Stimulated activated CD8-positive, alpha-beta memory T cell treated with anti-CD3 and anti-CD28 coated beads, Interleukin-12 subunit alpha, Interleukin-12 subunit beta, amount 100 ng/mL, for 4 hours (primary cell): ENCODE data around the gene KCNIP4.

Experiments
- DNase-seq: peaks from one replicate; pipeline ENCODE4 v3.0.0-alpha.2; 2020; ENCODE audit warnings: low read depth

The KCNIP4 gene

DNA sequence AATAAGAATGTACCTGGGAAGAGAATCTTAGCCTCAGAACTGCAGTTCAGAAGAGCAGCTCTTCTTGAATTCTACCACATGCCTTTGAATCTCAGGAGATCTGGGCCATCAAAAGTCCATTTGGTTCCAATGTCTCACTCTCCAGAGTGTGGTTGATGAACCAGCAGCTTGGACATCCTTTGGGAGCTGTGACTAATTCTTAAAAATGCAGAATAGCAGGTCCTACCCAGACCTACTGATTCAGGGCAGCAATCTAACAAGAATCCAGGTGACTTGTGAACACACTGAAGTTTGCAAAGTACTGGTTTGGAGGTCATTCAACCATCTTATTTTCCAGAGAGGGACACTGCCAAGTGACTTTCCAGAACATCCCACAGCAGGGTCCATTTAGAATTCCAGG lies 1003.6 kb downstream of the KCNIP4 start:
- DNase-seq, result no peak

DNA sequence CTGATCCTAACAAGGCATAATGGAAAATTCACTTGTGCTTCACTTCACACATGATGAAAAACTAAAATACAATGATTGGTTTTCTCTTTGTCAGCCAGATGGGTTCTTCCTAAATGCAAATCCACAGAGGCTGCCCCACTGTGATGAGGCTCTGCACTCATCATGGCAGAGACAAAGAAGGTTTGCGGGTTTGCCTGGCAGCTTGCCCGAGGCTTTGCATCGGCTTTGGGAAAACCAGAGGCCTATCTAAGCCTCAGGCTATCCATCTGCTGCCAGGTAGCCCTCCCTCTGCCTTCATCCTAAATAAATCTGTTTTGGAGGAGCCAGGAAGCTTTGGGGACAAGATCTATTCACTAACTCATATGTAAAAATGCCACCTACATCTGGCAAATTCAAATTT lies 1004.1 kb downstream of the KCNIP4 start:
- no peak for DNase-seq

DNA sequence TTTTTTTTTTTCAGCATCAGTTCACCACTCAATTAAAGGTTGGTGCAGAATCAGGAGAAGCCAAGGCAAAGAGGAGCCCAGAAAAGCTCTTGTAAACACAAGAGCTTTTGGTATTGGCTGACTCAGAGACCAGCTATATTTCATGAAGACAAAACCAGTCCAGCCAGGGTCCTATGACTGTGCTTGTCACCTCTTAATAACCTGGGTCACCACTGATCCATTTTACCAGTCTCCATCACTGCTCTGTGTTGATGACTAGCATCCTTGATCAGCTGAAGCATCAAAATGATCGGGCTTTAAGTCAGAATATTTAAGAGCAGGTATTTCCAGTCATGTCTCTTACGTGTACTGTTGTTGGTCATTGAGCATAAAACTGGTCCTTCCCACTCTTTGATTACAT lies 1010.4 kb downstream of the KCNIP4 start:
- DNase-seq, result no peak

GRCh38 chr4:20926529-20926928 lies 1022.0 kb downstream of the KCNIP4 start:
- DNase-seq, result no peak

DNA sequence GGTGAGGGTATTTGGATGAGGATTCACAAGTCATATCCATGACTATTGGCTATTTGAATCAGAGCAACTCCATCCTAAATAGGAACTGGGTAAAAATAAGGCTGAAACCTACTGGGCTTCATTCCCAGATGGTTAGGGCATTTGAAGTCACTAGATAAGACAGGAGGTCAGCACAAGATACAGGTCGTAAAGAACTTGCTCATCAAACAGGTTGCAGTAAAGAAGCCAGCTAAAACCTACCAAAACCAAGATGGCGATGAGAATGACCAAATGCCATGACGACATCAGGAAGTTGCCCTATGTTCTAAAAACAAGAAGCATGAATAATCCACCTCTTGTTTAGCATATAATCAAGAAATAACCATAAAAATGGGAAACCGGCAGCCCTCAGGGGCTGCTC lies 1023.4 kb downstream of the KCNIP4 start:
- DNase-seq, result no peak

- no peak for DNase-seq
These were observed 1025.6 kb downstream of the KCNIP4 start for GRCh38 chr4:20922962-20923361.

- no peak for DNase-seq
These were observed 1032.5 kb downstream of the KCNIP4 start for GRCh38 chr4:20916106-20916505.

DNA sequence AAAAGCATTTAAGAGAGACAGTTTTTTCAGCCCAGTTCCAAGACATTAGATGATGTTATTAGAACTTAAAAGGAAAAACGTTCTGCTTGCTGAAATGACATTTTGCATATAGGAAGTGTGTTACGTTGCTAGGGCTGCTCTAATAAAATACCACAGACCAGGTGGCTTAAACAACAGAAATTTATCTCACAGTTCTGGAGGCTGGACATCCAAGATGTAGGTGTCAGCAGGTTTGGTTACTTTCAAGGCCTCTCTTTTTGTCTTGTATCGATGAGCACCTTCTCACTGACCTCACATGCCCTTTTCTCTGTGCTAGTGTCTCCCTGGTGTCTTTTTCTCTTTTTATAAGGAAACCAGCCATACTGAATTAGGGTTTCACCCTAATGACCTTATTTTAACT lies 1043.6 kb downstream of the KCNIP4 start:
- DNase-seq, result no peak

DNA sequence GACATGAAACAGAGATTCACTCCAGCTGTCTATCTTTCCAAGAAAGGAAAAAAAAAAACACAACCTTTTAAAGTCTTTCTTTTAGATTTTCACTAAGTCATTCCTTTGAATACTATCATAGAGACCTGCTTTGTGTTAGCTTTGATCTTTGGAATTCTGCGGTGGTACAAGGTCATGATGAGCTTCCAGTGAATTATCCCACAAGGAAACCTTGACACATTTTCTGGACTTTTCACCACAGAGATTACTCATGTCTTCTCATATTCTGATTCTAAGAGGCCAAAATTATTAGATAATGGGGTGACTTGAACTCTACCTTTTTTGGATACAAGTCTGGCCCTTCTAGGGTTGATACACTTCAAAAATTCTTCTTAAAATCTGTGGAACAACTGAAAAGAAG lies 1046.7 kb downstream of the KCNIP4 start:
- DNase-seq, result no peak

GRCh38 chr4:20899591-20899990 lies 1049.0 kb downstream of the KCNIP4 start:
- no peak for DNase-seq

GRCh38 chr4:20895988-20896387 lies 1052.6 kb downstream of the KCNIP4 start:
- DNase-seq, result no peak

DNA sequence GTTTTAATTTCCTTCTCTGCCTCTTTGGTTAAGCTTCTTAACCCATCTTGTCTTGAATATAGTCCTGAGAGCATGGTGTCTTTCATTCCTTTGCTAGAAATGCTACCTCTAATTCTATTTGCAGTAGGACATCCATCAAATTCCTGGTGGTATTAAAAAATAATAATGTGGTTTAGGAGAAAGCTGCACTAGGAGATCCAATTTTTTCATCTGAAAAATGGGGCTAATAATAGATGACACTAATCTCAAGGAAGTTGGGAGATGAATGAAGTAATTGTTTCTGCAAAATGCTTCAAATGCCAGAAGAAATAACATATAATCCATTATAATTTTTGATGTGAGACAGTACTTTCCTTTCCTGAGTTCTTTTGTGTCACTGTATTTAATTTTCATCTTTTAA lies 1053.4 kb downstream of the KCNIP4 start:
- no peak for DNase-seq

DNA sequence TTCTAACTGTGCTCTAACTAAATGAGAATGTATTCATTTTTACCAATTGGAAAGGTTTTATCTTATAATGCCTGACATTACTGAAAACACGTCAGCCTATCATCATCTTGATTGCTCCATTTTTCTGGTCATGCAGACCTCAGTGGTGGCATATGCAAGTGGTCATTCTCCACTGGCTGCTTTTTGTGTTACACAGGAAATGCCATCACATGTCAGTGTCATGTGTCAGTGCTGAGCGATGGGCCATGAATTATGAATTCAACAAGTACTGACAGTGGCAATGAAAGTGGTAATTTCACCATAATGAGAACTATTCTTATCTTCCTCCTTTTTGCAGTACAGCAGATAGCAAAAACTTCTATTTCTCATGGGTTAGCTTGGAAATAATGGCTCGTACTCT lies 1057.8 kb downstream of the KCNIP4 start:
- no peak for DNase-seq

DNA sequence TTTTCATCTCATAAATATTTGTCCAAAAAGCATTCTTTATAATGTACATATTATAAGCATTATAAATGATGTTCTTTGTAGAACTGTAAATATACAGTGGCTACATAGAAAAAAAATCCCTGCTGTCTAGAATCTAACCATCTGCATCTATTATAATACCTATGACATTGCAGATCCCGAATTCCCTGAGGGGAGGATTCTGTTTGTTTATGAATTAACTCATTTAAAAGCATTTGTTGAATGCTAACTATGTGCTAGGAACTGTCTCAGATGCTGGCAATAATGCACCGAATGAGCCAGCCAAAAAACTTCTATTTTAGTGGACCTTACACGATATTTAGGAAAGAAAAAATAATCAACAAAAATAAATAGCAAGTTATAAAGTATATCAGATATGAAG lies 1058.7 kb downstream of the KCNIP4 start:
- no peak for DNase-seq

DNA sequence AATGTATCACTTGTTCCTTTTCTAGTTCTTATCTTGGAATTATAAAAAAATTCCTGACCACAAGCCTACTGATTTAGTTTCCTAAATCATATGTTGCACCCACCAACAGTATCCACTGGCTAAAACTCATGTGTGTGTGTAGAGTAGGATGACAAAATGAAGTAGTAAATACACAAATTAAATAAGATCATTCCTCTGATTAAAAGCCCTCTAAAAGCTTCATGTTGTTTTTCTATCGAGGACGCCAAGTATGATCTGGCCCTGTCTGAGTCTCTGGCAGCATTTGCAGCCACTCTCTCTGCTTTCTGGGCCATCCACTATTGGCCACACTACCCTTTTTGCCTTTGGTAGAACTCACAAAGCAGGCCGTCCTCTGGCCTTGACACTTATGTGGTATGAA lies 1064.9 kb downstream of the KCNIP4 start:
- DNase-seq, result no peak

DNA sequence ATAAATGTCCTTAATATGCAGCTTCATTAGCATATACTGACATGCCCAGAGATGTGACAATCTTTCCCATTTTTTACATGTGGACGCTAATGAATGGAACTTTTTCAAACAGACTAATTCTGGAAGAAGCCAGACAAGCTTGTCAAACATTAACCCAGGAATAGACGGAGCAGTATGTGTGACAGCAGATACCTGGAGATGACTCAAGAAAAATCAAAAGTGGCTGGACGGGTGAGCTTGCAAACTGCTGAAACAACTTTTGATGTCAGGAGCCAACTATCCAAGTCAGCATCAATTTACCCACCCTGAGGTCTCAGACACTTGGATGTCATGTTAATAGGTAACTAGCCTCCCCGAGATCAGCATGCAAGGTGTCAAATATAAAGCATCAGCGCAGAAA lies 1065.3 kb downstream of the KCNIP4 start:
- DNase-seq, result no peak

- DNase-seq, result no peak
These were observed 1066.1 kb downstream of the KCNIP4 start for GRCh38 chr4:20882500-20882899.

- DNase-seq, result no peak
These were observed 1066.9 kb downstream of the KCNIP4 start for GRCh38 chr4:20881658-20882057.

GRCh38 chr4:20878806-20879205 lies 1069.8 kb downstream of the KCNIP4 start:
- DNase-seq, result no peak

DNA sequence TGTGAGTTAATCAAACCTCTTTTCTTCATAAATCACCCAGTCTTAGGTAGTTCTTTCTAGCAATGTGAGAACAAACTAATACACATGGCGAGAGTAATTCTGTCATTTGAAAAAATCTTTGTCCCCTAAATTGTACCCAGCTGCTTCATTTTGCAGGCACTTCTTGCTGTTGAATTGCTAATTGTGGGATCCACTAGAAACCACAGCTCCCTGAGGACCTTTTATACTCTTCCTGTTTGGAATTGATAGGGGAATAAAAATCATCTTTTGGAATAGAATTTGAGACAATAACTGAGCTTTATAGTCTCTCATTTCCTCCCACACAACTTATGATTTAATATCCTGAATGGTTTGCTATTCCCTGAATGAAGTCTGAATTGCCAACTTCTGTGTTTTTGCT lies 1078.1 kb downstream of the KCNIP4 start:
- DNase-seq, result no peak

DNA sequence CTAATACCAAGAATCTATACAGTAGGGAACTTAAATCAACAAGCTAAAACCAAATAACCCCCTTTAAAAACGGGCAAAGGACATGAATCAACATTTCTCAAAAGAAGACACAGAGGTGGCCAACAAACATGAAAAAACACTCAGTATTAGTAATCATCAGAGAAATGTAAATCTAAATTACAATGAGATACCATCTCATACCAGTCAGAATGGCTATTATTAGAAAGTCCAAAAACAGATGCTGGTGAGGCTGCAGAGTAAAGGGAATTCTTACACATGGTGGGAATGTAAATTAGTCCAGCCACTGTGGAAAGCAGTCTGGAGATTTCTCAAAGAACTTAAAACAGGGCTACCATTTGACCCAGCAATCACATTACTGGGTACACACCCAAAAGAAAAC lies 1080.5 kb downstream of the KCNIP4 start:
- DNase-seq, result no peak

- no peak for DNase-seq
These were observed 1087.7 kb downstream of the KCNIP4 start for GRCh38 chr4:20860878-20861277.

DNA sequence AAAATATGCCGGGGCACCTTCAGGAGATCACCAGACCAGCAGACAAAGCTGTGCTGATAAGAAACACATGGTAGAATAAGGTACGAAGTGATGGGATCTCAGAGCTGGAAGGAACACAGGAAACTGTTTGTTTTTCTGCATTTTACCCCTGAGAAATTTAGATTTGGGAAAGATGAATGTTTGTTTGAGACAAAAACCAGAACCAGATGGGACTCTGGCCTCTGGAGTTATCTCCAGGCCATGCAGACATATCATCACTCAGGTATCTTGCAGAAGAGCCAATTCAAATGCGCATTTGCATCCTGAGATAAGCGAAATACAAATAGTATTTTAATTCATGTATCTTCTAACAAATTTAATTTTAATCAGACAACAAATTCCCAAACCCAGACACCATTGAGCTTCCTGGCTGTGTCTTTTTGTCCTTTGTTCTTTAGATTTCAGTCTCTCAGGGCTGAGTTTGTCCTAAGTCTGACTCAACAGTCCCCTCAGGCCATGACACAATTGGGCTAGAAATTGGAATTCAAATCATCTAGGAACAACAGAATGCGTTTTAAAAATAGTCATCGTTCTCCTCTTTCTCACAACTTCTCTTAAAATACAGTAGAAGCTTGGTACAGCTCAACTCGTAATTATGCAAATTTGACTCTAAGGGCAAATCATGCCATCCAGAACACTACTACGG lies 1089.3 kb downstream of the KCNIP4 start:
- no peak for DNase-seq

GRCh38 chr4:20857081-20857480 lies 1091.5 kb downstream of the KCNIP4 start:
- DNase-seq, result no peak
